HepG2 (cell line): ENCODE measurements around the gene ANO2. TPM values are rescaled to one million over a fixed set of nuclear protein-coding genes. Genes with fewer than 3 reads are reported as not detected.

Experiments used
- ATAC-seq: fragments of 200-7000 bp; cut with Tn5 transposase; 3 replicates; pipeline ENCODE4 v1.9.1; 2020; ENCODE audit warnings: mild to moderate bottlenecking, moderate library complexity
- BruUV-seq: library from RNA; stranded (reverse); fragments of 400-500 nt; replicated peaks from 2 replicates; lab custom pipeline; 2021; lab: Mats Ljungman, UMichigan
- CTCF ChIA-PET: fragments of 300-600 bp; formaldehyde crosslinking; extraction: SDS; loops from one replicate; lab custom pipeline; 2021; ENCODE audit warnings: low total read pairs, inconsistent platforms, low intra/inter-chr PET ratio; lab: Yijun Ruan, JAX
- POLR2A ChIA-PET: fragments of 350-600 bp; sonication (Branson Sonifier 250); formaldehyde crosslinking; loops from one replicate; lab custom pipeline; 2020; ENCODE audit warnings: antibody characterized with exemption, inconsistent platforms; lab: Yijun Ruan, JAX
- DNase-seq: peaks from one replicate; pipeline ENCODE4 v3.0.0-alpha.2; 2015; ENCODE audit warnings: low spot score
- FAIRE-seq: peaks from 3 replicates; lab custom pipeline; 2011; peaks lifted over from hg19 to GRCh38; lab: Jason Lieb, UNC
- H2AFZ ChIP-seq: one replicate; pipeline ENCODE4 v1.6.1; 2011; ENCODE audit warnings: low read length, inconsistent platforms
- H3K27ac ChIP-seq: fragments of 300-600 bp; 3 replicates; pipeline ENCODE4 v1.8.0; 2011; ENCODE audit warnings: mixed run types, mild to moderate bottlenecking, mixed read lengths, low read length, inconsistent platforms; ENCODE audit not compliant: insufficient read depth; ENCODE audit errors: extremely low read length
- H3K27me3 ChIP-seq, 2 experiments: fragments of 200-600 bp in 1 of 2; 2 replicates in 1 of 2; 3 replicates in 1 of 2; pipeline versions ENCODE4 v1.6.0 to v1.8.0; 2011; ENCODE audit warnings: low read length in 2 of 2, mild to moderate bottlenecking in 2 of 2, moderate library complexity in 2 of 2, inconsistent platforms in 1 of 2; ENCODE audit not compliant: insufficient read depth in 2 of 2, control insufficient read depth in 1 of 2
- H3K36me3 ChIP-seq, 2 experiments: fragments of 200-600 bp in 1 of 2; replicated peaks in 1 of 2; 2 replicates in 1 of 2; 3 replicates in 1 of 2; pipeline versions ENCODE4 v1.5.1 to v1.8.0; 2011; ENCODE audit warnings: low read length in 2 of 2, inconsistent platforms in 1 of 2; ENCODE audit not compliant: insufficient read depth in 2 of 2, control insufficient read depth in 1 of 2
- H3K4me1 ChIP-seq: 2 replicates; pipeline ENCODE4 v1.5.1; 2012; ENCODE audit warnings: low read length, inconsistent platforms; ENCODE audit not compliant: insufficient read depth
- H3K4me2 ChIP-seq: 2 replicates; pipeline ENCODE4 v1.6.0; 2011; ENCODE audit warnings: low read depth, low read length, inconsistent platforms
- H3K4me3 ChIP-seq, 3 experiments: fragments of 200-600 bp in 1 of 3; sonication (generic), shearing (Covaris generic) in 1 of 3; replicated peaks in 1 of 3; 2 replicates each; pipeline ENCODE4 v1.5.1; 2011 to 2016; ENCODE audit warnings: low read length in 3 of 3, inconsistent platforms in 2 of 3, low read depth in 2 of 3, mild to moderate bottlenecking in 2 of 3, control low read depth in 1 of 3, mixed read lengths in 1 of 3; ENCODE audit not compliant: insufficient read depth in 1 of 3
- H3K79me2 ChIP-seq: one replicate; pipeline ENCODE4 v1.6.1; 2011; ENCODE audit warnings: low read length, inconsistent platforms; ENCODE audit not compliant: insufficient read depth
- H3K9ac ChIP-seq: 2 replicates; pipeline ENCODE4 v1.6.0; 2011; ENCODE audit warnings: mild to moderate bottlenecking, low read depth, low read length, inconsistent platforms; ENCODE audit not compliant: insufficient read depth
- H3K9me3 ChIP-seq: 2 replicates; pipeline ENCODE4 v1.5.1; 2012; ENCODE audit warnings: mild to moderate bottlenecking, low read length
- H4K20me1 ChIP-seq: 2 replicates; pipeline ENCODE4 v1.6.0; 2011; ENCODE audit warnings: inconsistent platforms, mild to moderate bottlenecking, low read length, moderate library complexity; ENCODE audit not compliant: insufficient read depth
- HNRNPLL ChIP-seq: fragments of 200-400 bp; formaldehyde crosslinking; IDR thresholded peaks from 2 replicates; pipeline ENCODE4 v1.6.1; 2017; ENCODE audit warnings: mild to moderate bottlenecking, low read depth, low read length; ENCODE audit not compliant: poor library complexity, severe bottlenecking
- NCOA5 ChIP-seq: sonication (generic); formaldehyde crosslinking; IDR thresholded peaks from 2 replicates; pipeline ENCODE4 v1.4.0; 2020; ENCODE audit warnings: missing genetic modification reagents
- RBM22 ChIP-seq: fragments of 200-400 bp; formaldehyde crosslinking; optimal IDR thresholded peaks from 2 replicates; pipeline ENCODE3; 2017; ENCODE audit warnings: mild to moderate bottlenecking, low read length, moderate library complexity
- RERE ChIP-seq: IDR thresholded peaks from 2 replicates; pipeline ENCODE4 v1.6.1; 2016; ENCODE audit warnings: low read depth, missing genetic modification reagents, missing compliant biosample characterization
- SRSF9 ChIP-seq: fragments of 200-400 bp; formaldehyde crosslinking; IDR thresholded peaks from 2 replicates; pipeline ENCODE4 v1.6.1; 2018; ENCODE audit warnings: borderline replicate concordance, mild to moderate bottlenecking, low read depth, low read length; ENCODE audit not compliant: insufficient read depth, poor library complexity, severe bottlenecking
- TOE1 ChIP-seq: sonication (generic); formaldehyde crosslinking; IDR thresholded peaks from 2 replicates; pipeline ENCODE4 v1.4.0; 2020; ENCODE audit warnings: mild to moderate bottlenecking, missing genetic modification reagents
- ZFP36L1 ChIP-seq: sonication (generic); formaldehyde crosslinking; IDR thresholded peaks from 2 replicates; pipeline ENCODE4 v1.8.0; 2022; ENCODE audit warnings: mild to moderate bottlenecking, missing genetic modification reagents, moderate library complexity
- ZMYM3 ChIP-seq: sonication (generic); formaldehyde crosslinking; IDR thresholded peaks from 2 replicates; pipeline ENCODE4 v1.5.1; 2020; ENCODE audit warnings: mild to moderate bottlenecking, missing genetic modification reagents
- ZNF605 ChIP-seq: sonication (generic); formaldehyde crosslinking; IDR thresholded peaks from 2 replicates; pipeline ENCODE4 v1.8.0; 2022; ENCODE audit warnings: mild to moderate bottlenecking, missing genetic modification reagents
- ZNF782 ChIP-seq: sonication (generic); formaldehyde crosslinking; IDR thresholded peaks from 2 replicates; pipeline ENCODE4 v1.4.0; 2020; ENCODE audit warnings: missing genetic modification reagents, mild to moderate bottlenecking, borderline replicate concordance
- ZNF790 ChIP-seq: sonication (generic); formaldehyde crosslinking; IDR thresholded peaks from 2 replicates; pipeline ENCODE4 v1.8.0; 2022; ENCODE audit warnings: missing genetic modification reagents, mild to moderate bottlenecking, borderline replicate concordance
- WGBS: methylation state at CpG from one replicate; pipeline ENCODE4 v1.1.6; 2017; ENCODE audit warnings: low lambda C conversion rate; 5-methylcytosine and 5-hydroxymethylcytosine counted together
- in situ Hi-C: cut with HindIII; loops from 2 replicates; pipeline ENCODE4 v1.10.0; 2017; ENCODE audit warnings: low pct_unique_long_range_greater_than_20kb; ENCODE audit not compliant: extremely low pct_ligation_motif_present
- intact Hi-C: fragments of 100-400 bp; cut with micrococcal nuclease; formaldehyde crosslinking; loops from one replicate; pipeline ENCODE4 v1.10.0; 2022; ENCODE audit not compliant: unreplicated experiment
- polyA plus RNA-seq, 8 experiments: library from polyadenylated mRNA; depleted of rRNA in 3 of 8; stranded (reverse) in 7 of 8; unstranded in 1 of 8; fragments of >200 nt; fragmentation: Illumina TruSeq in 4 of 8; extraction: Trizol in 4 of 8; gene quantifications; 2 replicates each; pipeline versions ENCODE4 v1.2.1 to v1.2.3, GENCODE V29; 2011 to 2016; ENCODE audit warnings: low read depth in 4 of 8, missing spikeins in 1 of 8, mixed read lengths in 1 of 8; ENCODE audit not compliant: insufficient read depth in 1 of 8
- total RNA-seq, 5 experiments: library from RNA; depleted of rRNA; stranded (reverse); fragments of >200 nt; fragmentation: Illumina TruSeq; extraction: Trizol; gene quantifications; 2 replicates each; pipeline ENCODE4 v1.2.3, GENCODE V29; 2016; ENCODE audit warnings: low read depth in 1 of 5
- TF ChIP-seq, protein P1 (sequence below): sonication (generic); formaldehyde crosslinking; IDR thresholded peaks from 2 replicates; pipeline ENCODE4 v1.4.0; 2020; ENCODE audit warnings: missing genetic modification reagents

ANO2 gene
- total and polyA plus RNA-seq, 2 of the 13 experiments (the other 11 are each of a cell fraction or from before 2014, with no cell fraction given): 0.18 TPM; not detected in 1

GRCh38 chr12:5650829-5651461, 294.1 kb downstream of the ANO2 start:
- ATAC-seq: no peak
- H3K27me3 ChIP-seq: no peaks in the 10 kb centered on the region; a peak in 1 of 5 replicates
- no peak for FAIRE-seq
- in situ Hi-C loops: no loop called here
- no peak overlapping the region for H3K4me3 ChIP-seq
- TF ChIP-seq TOE1 (no peak), ZFP36L1 (no peak), RERE (no peak), HNRNPLL (no peak), ZNF790 (CRISPR knock-in tag) (no peak), ZNF605 (no peak), SRSF9 (no peak), ZNF782 (CRISPR knock-in tag) (no peak), RBM22 (no peak), ZMYM3 (CRISPR knock-in tag) (no peak), NCOA5 (CRISPR knock-in tag) (no peak)
- TF ChIP-seq, protein P1, sequence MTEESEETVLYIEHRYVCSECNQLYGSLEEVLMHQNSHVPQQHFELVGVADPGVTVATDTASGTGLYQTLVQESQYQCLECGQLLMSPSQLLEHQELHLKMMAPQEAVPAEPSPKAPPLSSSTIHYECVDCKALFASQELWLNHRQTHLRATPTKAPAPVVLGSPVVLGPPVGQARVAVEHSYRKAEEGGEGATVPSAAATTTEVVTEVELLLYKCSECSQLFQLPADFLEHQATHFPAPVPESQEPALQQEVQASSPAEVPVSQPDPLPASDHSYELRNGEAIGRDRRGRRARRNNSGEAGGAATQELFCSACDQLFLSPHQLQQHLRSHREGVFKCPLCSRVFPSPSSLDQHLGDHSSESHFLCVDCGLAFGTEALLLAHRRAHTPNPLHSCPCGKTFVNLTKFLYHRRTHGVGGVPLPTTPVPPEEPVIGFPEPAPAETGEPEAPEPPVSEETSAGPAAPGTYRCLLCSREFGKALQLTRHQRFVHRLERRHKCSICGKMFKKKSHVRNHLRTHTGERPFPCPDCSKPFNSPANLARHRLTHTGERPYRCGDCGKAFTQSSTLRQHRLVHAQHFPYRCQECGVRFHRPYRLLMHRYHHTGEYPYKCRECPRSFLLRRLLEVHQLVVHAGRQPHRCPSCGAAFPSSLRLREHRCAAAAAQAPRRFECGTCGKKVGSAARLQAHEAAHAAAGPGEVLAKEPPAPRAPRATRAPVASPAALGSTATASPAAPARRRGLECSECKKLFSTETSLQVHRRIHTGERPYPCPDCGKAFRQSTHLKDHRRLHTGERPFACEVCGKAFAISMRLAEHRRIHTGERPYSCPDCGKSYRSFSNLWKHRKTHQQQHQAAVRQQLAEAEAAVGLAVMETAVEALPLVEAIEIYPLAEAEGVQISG (CRISPR knock-in tag): no peak
- H3K4me2 ChIP-seq: no peak overlapping the region
- ChIA-PET POLR2A (no interaction called here), CTCF (no interaction called here)
- WGBS: 0% methylated on average over 1 of the region's 1 CpG
- no TSS peak for BruUV-seq
- H2AFZ ChIP-seq: no peak overlapping the region
- no peaks in the 10 kb centered on the region for H3K4me1 ChIP-seq
- H4K20me1 ChIP-seq: no peaks in the 10 kb centered on the region
- no peak for DNase-seq
- intact Hi-C loops: no loop called here
- H3K36me3 ChIP-seq: no peaks in the 10 kb centered on the region
- no peaks in the 10 kb centered on the region for H3K79me2 ChIP-seq
- no peaks in the 10 kb centered on the region for H3K9me3 ChIP-seq
- no peak overlapping the region for H3K27ac ChIP-seq
- no peak overlapping the region for H3K9ac ChIP-seq
